Measurements from ENCODE around the gene TPD52L1. TPM values are rescaled to one million over a fixed set of nuclear protein-coding genes. Genes with fewer than 3 reads are reported as not detected.
"Not testable (repeated sequence)": the region's sequence is repeated elsewhere in the genome, so short reads cannot be mapped to it uniquely, and the experiment has no call there.

Gene TPD52L1
- total RNA-seq, 2 experiments from 2014 or later, result 0.52 to 1.1 TPM

- ATAC-seq, result no peak
- ChIA-PET CTCF (no interaction called here), POLR2A (no interaction called here)
- intact Hi-C loops (cut with micrococcal nuclease), result no loop called here
- TF ChIP-seq CTCF (IDR thresholded peaks at IDR 0.05), result no peak
- Mint-ChIP-seq H3K27me3 (no peaks in the 10 kb centered on the region), H3K4me1 (ENCODE audit: low read depth) (peaks cover 35% of the 10 kb centered on the region), H3K4me3 (no peak overlapping the region), H3K36me3 (ENCODE audit: low read depth) (peaks cover 86% of the 10 kb centered on the region), H3K9me3 (peaks cover 11% of the 10 kb centered on the region), H3K27ac (no peak overlapping the region)
- no peak for DNase-seq
Observed at GRCh38 chr6:125277838-125278237, 124.3 kb downstream of the TPD52L1 start.

GRCh38 chr6:125279961-125280360, 126.4 kb downstream of the TPD52L1 start:
- peaks cover 88% of the 10 kb centered on the region for H3K36me3 Mint-ChIP-seq (ENCODE audit: low read depth)
- peaks cover 52% of the 10 kb centered on the region for H3K4me1 Mint-ChIP-seq (ENCODE audit: low read depth)
- no peak for TF ChIP-seq CTCF (IDR thresholded peaks at IDR 0.05)
- ATAC-seq (no peak), DNase-seq (no peak)
- intact Hi-C loops (cut with micrococcal nuclease), result no loop called here
- H3K27me3 Mint-ChIP-seq, result no peaks in the 10 kb centered on the region
- H3K9me3 Mint-ChIP-seq, result peaks cover 14% of the 10 kb centered on the region
- no peak overlapping the region for H3K4me3 Mint-ChIP-seq
- peak overlapping the region; percentile 26 for H3K27ac Mint-ChIP-seq
- CTCF ChIA-PET, result interaction anchor here (1.0 kb wide), 1 partner anchor 13 kb away, joined by 4 read pairs; no protein-coding TSS in a partner anchor
- POLR2A ChIA-PET, result no interaction called here

- DNase-seq; H3K27ac Mint-ChIP-seq; intact Hi-C loops (cut with micrococcal nuclease); H3K4me3 Mint-ChIP-seq; CTCF ChIA-PET; H3K27me3 Mint-ChIP-seq; POLR2A ChIA-PET; ATAC-seq: not testable (repeated sequence)
- peaks cover 54% of the 10 kb centered on the region for H3K4me1 Mint-ChIP-seq (ENCODE audit: low read depth)
- H3K36me3 Mint-ChIP-seq (ENCODE audit: low read depth), result peaks cover 88% of the 10 kb centered on the region
- peaks cover 18% of the 10 kb centered on the region for H3K9me3 Mint-ChIP-seq
Observed at GRCh38 chr6:125280370-125281035, 126.9 kb downstream of the TPD52L1 start.

- DNase-seq; ATAC-seq; H3K4me3 Mint-ChIP-seq; POLR2A ChIA-PET; intact Hi-C loops (cut with micrococcal nuclease); H3K27me3 Mint-ChIP-seq; H3K27ac Mint-ChIP-seq; CTCF ChIA-PET: not testable (repeated sequence)
- H3K36me3 Mint-ChIP-seq (ENCODE audit: low read depth), result peaks cover 89% of the 10 kb centered on the region
- H3K4me1 Mint-ChIP-seq (ENCODE audit: low read depth), result peaks cover 51% of the 10 kb centered on the region
- peaks cover 19% of the 10 kb centered on the region for H3K9me3 Mint-ChIP-seq
Observed at GRCh38 chr6:125282470-125282869, 128.9 kb downstream of the TPD52L1 start.

GRCh38 chr6:125285353-125285752, 131.8 kb downstream of the TPD52L1 start:
- no peaks in the 10 kb centered on the region for H3K27me3 Mint-ChIP-seq
- ChIA-PET POLR2A (no interaction called here), CTCF (no interaction called here)
- H3K27ac Mint-ChIP-seq, result no peak overlapping the region
- H3K36me3 Mint-ChIP-seq (ENCODE audit: low read depth), result peaks cover 90% of the 10 kb centered on the region
- ATAC-seq, result no peak
- no peak for DNase-seq
- H3K4me1 Mint-ChIP-seq (ENCODE audit: low read depth), result peaks cover 38% of the 10 kb centered on the region
- intact Hi-C loops (cut with micrococcal nuclease), result no loop called here
- peaks cover 29% of the 10 kb centered on the region for H3K9me3 Mint-ChIP-seq
- TF ChIP-seq CTCF (IDR thresholded peaks at IDR 0.05), result no peak
- no peak overlapping the region for H3K4me3 Mint-ChIP-seq

- H3K4me1 Mint-ChIP-seq (ENCODE audit: low read depth), result peaks cover 34% of the 10 kb centered on the region
Observed at GRCh38 chr6:125285936-125286335, 132.4 kb downstream of the TPD52L1 start.

More at GRCh38 chr6:125285936-125286335, 132.4 kb downstream of the TPD52L1 start:
- DNase-seq (no peak), ATAC-seq (no peak)
- Mint-ChIP-seq H3K9me3 (peaks cover 29% of the 10 kb centered on the region), H3K27me3 (no peaks in the 10 kb centered on the region), H3K27ac (no peak overlapping the region), H3K4me3 (no peak overlapping the region), H3K36me3 (ENCODE audit: low read depth) (peaks cover 90% of the 10 kb centered on the region)
- intact Hi-C loops (cut with micrococcal nuclease), result no loop called here
- ChIA-PET POLR2A (no interaction called here), CTCF (no interaction called here)
- TF ChIP-seq CTCF (IDR thresholded peaks at IDR 0.05), result no peak

Data from activated CD8-positive, alpha-beta T cell treated with anti-CD3 and anti-CD28 coated beads for 36 hours (primary cell).